OCI-M1 (cell line): Measurements from ENCODE around the gene LINS1.

ENCODE experiments used
- DNase-seq: peaks from one replicate; lab custom pipeline; 2025; lab: John Stamatoyannopoulos, UW

The LINS1 gene

DNA sequence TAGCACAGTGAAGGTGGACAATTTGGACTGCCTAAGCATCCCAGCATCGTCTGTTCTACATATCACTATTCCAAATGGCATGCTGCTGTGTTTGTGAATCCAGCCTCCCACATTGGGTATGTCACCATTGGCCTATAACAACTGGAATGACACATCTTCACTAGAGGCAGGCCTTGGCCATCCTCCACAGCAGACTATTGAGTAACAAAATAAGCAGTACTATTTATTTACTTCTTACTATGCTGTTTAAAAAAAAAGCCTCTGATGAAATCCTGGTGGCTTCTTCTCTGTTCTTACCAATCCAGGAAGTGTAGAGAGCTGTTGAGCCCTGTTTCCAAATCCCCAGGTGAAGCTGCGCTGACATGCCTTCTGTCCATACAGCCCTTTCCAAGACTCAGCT, 42.7 kb downstream of the LINS1 start:
- DNase-seq, result no peak

DNA sequence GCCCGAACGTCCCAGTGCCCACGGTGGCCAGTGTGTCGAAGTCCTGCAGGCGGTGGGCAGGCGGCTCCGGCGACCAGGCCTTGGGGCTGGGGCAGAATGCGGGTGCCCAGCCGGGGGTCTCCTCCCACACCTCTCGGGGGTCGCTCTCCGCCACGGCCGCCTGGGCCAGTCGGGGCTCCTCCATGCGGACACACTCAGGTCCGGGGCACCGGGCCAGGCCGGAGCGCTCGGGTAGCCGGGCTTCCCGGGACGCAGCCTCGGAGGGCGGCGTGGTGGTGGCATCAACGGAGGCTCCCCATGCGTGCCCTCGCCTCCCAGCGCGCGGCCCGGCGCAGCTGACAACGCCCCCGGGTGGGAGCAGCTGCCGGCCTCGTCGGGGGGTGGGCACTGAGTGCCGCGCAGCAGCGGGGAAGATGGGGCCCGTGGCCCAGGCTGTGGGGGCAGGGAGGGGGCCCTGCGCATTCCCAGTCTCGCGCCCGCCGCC, 43.2 kb downstream of the LINS1 start:
- DNase-seq, result no peak

DNA sequence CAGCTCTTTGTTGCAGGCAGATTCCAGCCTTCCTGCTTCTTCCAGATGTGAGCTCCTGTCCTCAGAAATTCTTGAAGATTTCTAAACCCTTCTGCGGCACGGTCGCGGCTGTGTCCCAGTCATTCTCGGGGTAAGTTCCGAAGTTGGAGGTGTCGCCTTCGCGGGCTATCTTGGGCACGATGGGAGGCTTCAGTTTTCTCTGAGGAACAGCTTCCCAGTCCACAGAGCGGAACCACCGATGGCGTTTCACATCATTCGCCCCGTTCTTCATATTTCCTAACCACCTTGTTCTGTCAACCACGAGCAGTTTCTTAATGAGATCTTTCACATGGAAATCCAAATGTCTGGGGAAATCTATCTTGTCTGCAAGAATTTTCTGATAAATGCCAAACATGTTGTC, 48.5 kb downstream of the LINS1 start:
- DNase-seq, result no peak

GRCh38 chr15:100547961-100548360, 54.0 kb downstream of the LINS1 start:
- DNase-seq, result no peak

DNA sequence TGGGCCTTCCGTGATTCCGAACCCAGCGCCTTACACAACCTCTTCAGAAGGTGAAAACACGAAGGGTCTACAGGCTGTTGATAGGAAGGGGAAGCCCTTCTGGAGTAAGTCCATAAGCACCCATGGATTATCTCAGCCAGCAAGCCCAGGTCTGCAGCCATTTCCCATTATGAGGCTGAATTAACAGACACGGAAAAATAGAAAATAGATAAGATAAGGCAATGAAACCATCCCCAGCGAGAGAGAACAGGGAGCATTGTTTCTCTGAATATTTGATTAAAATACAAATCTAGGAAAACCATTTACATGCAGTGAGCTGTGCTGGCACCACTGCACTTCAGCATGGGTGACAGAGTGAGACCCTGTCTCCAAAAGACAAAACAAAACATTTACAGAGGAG, 57.0 kb downstream of the LINS1 start:
- no peak for DNase-seq

GRCh38 chr15:100544338-100544841, 57.6 kb downstream of the LINS1 start:
- no peak for DNase-seq

DNA sequence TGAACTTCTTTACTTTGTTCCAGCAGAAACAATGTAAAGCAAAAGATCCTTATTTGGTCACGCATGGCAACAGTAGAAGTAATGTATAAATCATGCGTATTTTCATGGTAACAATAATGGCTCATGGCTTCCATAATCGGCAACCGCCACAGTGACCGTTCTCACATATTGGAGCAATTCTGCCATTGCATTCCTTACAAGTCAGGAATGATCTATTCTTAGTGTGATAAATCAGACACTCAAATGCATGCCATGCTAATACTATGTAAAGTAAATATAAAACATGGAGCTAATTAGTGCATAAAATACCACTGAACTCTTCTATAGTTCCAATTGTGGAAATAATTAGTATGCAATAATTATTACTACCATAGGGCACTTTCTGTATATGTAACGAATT, 59.7 kb downstream of the LINS1 start:
- no peak for DNase-seq

- DNase-seq, result peak; percentile 19
Measured at GRCh38 chr15:100537331-100537730, 64.7 kb downstream of the LINS1 start.

DNA sequence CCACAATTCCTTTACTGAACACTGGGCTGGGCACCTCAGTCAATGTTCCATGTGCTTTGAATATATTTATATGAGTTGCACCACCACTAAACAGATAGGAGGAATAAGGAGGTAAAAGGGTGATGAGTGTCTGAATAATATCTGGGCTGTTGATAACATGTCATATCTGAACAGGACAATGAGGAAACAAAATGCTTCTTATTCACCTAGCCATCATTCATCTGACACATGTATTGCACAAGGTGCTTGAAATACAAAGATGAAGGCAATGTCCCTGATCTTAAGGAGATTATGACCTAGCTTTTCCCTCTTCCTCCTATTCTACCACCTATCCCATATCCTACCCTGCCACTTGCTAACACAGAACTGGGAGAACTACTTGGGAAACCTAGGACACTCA, 65.3 kb downstream of the LINS1 start:
- DNase-seq, result no peak

DNA sequence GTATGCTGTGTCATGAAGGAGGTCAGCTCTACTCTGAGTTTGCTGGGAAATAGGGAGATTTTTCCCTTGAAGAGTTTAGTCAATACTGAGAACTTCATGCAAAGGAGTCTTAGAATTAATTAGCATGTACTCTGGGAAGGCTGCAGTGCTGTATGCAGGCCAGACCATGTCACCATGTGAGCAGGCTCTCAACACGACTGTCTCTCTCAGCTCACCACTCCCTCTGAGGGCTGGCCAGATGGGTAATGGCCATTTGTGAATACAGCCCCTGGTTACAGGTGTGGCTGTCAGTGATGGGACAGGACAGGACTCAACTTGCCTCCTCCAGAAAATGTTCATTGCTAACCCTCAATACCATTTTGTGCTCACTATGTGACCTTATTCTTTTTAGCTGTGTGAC, 68.1 kb downstream of the LINS1 start:
- DNase-seq, result no peak

DNA sequence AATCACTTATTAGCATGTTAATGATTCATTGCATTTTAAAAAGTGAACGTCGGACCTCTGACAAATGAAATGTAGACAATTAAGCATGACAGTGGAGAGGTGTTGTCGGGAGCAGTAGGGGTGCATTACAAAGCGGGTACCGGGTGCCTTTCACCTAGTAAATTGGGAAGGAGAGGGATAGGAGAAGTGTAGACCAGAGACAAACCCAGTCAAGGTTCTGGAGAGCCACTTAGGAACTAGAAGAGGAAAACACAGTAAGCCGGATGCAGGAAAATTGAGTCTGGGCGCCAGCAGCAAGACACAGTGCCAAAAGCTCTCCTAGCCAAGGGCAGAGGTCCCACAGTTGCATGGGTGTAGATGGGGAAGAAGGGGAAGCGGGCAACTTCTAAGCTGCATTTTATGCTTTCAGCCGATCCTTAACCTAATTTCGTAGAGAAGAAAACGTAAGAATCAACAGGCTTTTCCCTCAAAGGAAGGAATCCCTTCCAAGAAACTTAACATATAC, 70.1 kb downstream of the LINS1 start:
- DNase-seq, result no peak

GRCh38 chr15:100531204-100531603, 70.8 kb downstream of the LINS1 start:
- no peak for DNase-seq

DNA sequence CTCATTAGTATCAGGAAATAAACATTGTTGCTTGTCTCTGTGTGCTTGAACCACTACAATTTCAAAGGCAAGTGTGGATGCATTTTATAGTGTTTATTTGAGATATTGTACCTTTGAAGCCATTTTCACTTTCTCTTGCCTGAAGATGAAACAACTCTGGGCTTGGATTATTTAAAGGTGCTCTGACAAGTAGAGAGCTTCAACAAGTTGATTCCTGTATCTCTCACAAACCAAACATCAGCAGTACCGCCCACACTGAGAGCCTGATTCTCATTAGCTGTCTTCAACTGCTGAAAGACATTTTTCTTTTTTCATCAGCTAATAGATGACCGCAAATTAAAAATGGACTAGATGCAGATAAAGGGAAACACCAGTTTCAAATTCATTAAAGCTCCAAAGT, 72.4 kb downstream of the LINS1 start:
- DNase-seq, result no peak

DNA sequence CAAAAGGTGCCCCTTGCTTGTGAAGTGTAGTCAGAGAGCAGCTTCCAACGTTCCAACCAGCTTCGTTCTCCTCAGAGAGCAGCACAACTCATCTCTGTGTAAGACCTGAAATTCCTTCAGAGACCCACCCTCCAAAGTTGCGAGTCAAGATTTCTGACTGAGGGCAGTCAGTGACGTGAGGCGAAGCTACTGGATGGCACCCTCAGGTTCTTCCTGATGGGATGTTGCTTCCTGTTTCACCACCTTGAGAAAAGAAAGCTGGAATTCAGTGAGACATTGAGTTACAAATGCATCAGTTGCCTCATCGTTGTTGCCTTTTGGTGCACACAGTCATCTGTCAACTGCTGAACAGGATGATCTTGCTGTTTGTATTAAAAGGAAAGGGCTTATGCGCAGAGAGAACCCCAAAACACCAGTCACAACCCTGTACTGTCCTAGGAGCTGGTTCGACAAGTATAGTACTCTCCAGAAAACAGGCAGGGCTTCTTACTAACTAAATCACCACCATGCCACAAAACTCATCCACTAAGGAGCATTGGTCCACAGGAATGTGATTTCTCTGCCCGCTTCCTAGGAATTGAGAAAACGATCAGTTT, 73.1 kb downstream of the LINS1 start, which contains the start of gene CERS3:
Gene CERS3, minus strand, starts transcription at position 118 of the 596 bp plus-strand sequence. CDS start 27,101 bp downstream, outside the sequence.
- no peak for DNase-seq

DNA sequence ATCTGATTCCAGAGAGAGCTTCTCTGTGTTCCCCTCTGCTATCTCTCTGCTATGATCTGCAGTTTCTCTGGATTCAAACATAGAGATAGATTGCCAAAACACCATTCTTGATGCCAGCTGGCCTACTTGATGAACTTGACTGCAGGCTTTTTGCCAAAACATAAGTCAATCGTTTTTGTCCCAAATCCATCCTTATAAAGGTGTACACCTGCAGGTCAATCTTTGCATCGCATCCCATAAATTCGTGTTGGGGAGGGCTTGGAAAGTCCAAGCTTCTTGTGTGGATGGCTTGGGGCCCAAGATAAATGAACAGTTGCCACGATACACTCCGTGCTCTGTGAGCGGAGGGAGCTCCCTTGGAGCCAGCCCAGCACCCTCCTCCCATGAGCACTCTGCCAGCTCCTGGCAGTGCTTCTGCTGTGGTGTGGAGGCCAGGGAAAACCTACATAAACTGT, 75.9 kb downstream of the LINS1 start:
- no peak for DNase-seq

- DNase-seq, result no peak
Measured at GRCh38 chr15:100525436-100525835, 76.5 kb downstream of the LINS1 start.

GRCh38 chr15:100524326-100524725, 77.7 kb downstream of the LINS1 start:
- no peak for DNase-seq

DNA sequence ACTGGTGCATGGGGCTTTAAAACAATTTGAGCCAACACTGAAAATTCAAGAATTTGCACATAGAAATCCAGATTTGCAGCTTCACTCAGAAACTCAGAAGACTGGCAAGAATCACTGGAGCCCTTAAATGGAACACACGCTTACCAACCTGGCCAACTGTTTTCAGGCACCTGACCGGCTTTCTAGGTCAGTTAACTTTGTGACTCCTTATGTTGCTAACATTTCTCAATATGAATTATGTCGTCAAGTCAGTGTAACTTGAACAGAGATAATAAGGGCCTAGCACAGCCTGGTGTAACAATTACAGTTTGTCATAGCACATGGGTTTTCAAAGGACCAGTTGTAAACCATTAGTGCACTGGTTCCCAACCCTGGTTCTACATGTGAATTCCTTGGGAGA, 80.1 kb downstream of the LINS1 start:
- DNase-seq, result no peak

- no peak for DNase-seq
Measured at GRCh38 chr15:100520132-100520921, 81.7 kb downstream of the LINS1 start.

DNA sequence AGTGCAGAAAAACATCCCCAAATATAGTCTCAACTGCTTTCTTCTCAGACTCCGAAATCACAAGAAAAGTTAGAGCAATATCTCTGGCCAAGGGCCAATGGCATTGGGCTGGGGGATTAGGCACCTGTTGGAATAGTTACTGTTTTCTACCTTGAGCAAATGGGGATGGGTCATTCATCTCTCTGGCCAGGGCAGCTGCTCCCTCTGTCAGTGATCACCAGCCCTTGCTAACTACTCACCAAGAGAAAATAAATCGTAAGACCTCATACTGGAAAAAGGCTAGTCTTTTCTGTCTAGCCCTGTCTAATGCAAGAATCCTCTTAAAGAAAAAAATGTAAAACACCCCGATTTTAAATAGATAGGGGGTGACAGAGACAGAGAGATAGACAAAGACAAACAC, 84.1 kb downstream of the LINS1 start:
- DNase-seq, result no peak
